ENCODE measurements around the gene CHRNA4.

CHRNA4 gene

DNA sequence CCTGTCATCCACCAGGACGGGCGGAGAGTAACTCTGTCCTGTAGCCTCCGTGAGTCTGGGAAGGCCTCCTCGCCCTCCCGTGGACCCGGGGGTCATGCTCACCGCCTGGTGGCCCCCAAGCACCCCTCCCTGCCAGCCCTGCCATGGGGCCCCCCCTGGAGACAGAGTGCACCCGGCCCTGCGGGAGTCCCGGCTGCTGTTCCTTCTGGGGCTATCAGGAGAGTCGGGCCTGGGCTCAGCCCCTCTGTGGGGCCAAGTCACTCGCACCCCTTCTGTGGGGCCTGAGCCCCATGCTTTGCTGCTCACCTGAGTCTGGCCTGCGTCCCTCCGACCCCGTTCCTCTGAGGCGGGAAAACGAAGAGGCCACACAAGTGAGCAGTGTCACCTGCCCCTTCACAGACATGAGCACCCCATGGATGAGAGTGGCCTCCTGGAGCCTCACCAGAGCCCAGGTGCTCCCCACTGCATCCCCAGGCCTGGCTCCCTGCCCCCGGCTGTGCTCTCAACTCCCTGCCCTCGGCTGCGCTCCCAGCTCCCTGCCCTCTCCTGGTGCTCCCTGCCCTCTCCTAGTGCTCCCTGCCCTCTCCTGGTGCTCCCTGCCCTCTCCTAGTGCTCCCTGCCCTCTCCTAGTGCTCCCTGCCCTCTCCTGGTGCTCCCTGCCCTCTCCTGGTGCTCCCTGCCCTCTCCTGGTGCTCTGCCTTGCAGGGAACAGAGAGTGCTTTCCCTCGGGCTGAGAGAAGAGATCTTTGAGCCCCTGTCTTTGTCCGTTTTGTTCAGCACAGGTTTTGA is 4.6 kb upstream of the CHRNA4 start:
- TF ChIP-seq, protein P1, sequence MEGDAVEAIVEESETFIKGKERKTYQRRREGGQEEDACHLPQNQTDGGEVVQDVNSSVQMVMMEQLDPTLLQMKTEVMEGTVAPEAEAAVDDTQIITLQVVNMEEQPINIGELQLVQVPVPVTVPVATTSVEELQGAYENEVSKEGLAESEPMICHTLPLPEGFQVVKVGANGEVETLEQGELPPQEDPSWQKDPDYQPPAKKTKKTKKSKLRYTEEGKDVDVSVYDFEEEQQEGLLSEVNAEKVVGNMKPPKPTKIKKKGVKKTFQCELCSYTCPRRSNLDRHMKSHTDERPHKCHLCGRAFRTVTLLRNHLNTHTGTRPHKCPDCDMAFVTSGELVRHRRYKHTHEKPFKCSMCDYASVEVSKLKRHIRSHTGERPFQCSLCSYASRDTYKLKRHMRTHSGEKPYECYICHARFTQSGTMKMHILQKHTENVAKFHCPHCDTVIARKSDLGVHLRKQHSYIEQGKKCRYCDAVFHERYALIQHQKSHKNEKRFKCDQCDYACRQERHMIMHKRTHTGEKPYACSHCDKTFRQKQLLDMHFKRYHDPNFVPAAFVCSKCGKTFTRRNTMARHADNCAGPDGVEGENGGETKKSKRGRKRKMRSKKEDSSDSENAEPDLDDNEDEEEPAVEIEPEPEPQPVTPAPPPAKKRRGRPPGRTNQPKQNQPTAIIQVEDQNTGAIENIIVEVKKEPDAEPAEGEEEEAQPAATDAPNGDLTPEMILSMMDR (IDR thresholded peaks at IDR 0.05; ENCODE audit: insufficient read depth, missing control alignments), result no peak
- FAIRE-seq, result no peak
- DNase-seq (ENCODE audit: insufficient read length, low spot score), result no peak

DNA sequence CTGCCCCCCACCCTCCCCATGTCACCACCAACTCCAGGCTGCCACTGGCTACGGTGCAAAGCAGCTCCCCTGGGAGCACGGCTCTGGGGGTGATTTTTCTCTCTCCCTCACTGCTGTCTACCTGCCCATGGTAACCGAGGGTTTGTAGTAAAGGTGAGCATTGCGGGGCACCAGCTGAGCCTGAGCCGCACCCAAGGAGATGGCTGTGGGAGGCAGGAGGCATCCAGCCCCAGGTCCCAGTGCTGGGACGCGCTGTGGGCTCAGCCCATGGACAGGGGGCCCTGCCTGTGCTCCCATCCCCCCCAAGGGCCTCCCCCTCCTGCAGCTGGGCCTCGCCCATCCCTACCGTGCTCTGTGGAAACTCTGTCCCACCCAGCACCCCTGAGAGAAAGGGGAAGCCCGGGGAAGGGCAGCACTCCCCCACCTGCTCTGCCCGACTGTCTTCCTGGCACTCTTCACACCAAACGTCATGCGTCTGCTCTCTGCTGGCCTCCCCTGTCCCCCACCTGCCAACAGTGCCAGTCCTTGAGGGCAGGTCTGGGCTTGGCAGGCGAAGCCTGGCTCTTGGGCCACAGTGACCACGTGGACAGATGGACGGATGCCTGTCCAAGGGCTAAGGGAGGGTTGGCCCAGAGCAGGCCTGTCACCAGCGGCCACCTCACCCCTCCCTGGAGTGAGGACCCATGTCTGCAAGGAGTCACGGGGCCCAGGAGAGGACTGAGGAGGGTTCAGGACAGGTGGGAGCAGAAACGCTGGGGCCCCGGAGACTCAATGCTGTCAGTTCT is 3.8 kb upstream of the CHRNA4 start:
- DNase-seq (ENCODE audit: insufficient read length, low spot score), result no peak
- TF ChIP-seq, protein P1 (IDR thresholded peaks at IDR 0.05; ENCODE audit: insufficient read depth, missing control alignments), result no peak
- FAIRE-seq, result no peak

DNA sequence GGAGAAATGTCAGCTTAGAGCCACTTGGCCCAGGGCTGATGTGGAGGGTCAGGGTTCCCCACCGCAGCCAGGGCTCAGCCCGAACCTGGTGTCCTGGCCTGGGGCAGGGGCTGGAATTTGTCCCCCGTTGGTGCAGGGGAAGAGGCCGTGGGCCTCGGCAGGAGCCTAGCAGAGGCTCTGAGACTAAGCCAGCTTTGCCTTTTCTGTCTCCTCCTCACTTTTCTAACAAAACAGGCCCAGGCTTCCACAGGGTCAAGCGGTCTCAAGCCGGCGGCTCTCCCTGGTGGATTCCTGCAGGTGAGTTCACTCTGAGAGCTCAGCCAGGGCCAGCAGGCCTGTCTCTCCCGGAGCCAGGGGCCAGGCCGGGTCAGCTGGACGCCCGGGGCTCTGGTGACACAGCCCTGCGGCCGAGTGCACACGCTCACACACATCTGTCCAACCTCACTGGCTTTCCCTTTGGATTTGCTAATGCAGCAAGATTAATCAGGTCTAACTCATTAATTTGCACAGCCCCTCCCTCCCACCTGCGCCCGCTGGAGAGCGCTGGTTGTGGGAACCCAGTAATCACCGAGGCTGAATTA is 2.9 kb upstream of the CHRNA4 start:
- no peak for FAIRE-seq
- peak; percentile 72 for DNase-seq (ENCODE audit: insufficient read length, low spot score)
- TF ChIP-seq, protein P1 (IDR thresholded peaks at IDR 0.05; ENCODE audit: insufficient read depth, missing control alignments), result no peak

DNA sequence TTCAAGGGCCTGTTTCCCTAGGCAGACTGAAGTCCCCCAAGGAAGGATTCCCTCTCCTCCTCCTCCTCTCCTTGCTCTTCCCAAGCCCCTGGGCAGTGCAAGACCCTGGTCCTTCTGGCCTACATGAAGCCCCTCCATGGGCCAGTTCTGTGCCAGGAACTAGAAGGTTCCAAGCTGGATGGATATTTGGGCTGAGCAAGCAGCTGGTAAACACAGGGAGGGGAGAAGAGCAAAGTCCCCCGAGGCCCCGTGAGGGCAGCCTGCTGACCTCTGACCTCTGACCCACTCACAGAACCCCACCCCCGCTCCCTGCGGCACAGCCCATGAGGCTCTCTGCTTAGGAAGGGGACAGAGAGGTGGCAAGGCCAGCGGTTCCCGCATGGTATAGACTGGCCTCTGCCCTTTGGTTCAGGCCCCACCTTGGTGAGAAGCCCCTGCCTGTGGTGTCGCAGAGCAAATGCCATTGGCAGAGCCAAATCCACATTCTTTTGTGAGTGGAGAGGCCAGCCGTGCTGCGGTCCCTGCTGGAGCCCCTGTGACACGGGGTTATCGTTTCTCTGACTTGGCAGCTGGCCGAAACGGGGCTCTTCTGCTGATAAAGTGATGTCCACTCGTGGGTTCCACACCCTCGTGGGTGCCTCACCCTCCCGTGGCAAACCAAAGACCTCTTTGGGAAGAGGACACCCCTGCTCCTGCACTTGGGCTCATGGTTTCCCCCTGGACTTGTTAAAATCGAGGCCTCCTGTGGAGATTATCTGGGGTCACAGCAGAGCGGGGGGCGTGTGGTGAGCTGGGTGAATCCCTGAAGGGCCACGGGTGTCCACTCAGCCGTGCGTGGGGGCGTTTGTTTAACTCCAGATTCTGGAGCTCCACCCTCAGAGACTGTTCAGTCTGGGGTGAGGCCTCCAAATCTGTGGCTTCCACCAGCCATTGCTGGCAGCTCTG is 2.1 kb upstream of the CHRNA4 start:
- TF ChIP-seq, protein P1 (IDR thresholded peaks at IDR 0.05; ENCODE audit: insufficient read depth, missing control alignments), result no peak
- DNase-seq (ENCODE audit: insufficient read length, low spot score) (no peak), FAIRE-seq (no peak)

DNA sequence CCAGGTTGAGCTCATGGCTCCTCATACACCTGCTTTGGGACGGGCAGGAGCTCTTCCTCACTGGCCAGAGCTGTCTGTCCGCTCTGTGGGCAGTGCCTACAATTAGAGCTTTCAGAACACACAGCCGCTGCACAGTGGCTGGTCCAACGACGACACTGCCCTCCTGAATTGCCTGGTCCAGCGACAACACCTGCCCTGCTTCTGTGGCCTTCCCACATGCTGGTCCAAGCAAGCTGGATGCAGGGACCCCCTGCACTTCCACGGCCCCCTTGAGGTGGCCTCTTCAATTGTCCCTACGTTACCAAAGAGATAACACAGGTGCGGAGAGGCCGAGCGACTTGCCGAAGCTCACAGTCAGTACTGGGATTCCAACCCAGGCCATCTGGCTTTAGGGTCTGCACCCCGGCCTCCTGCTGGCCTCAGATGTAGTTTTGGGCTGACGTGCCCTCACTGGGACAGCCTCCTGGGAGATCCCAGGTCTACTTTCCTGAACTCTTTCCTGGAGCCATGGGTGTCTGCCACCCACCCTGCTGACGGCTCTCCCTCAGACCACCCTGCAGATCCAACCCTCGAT is 1.4 kb upstream of the CHRNA4 start:
- TF ChIP-seq, protein P1 (IDR thresholded peaks at IDR 0.05; ENCODE audit: insufficient read depth, missing control alignments), result no peak
- no peak for FAIRE-seq
- no peak for DNase-seq (ENCODE audit: insufficient read length, low spot score)
